ENCODE measurements around the gene STK40. TPM values are rescaled to one million over a fixed set of nuclear protein-coding genes. Genes with fewer than 3 reads are reported as not detected.

Gene STK40
- total and polyA plus RNA-seq, 2 experiments from 2014 or later: 8.1 to 20.2 TPM

DNA sequence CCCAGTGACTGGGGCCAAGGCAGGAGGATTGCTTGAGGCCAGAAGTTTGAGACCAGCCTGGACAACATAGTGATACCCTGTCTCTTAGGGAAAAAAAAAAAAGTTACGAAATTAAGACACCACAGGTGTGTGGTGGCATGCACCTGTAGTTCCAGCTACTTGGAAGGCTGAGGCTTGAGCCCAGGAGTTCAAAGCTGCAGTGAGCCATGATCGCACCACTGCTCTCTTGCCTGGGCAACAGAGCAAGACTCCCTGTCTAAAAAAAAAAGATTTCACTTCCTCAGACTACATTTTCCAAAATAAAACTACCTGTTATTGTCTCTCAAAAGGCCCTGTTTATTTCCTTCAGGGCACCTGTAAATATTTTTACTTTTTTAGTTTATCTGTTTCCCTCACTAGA lies 4.7 kb upstream of the STK40 start:
- H3K9me3 Mint-ChIP-seq: no peaks in the 10 kb centered on the region
- no peak overlapping the region for H3K4me2 ChIP-seq

More for the DNA sequence above, 4.7 kb upstream of the STK40 start:
- Histone ChIP-seq H3K36me3 (ENCODE audit: insufficient read depth) (no peaks in the 10 kb centered on the region; the same call in 1 of the 2 replicates), H2AFZ (no peak overlapping the region), H3K4me3 (no peak overlapping the region), H3F3A (replicated peaks; ENCODE audit: low read depth) (peaks cover 12% of the 10 kb centered on the region; the same call in 1 of the 2 replicates), H3K79me2 (replicated peaks; ENCODE audit: insufficient read depth) (peaks cover 9% of the 10 kb centered on the region; the same call in 1 of the 2 replicates), H3K9me2 (ENCODE audit: insufficient read depth) (no peaks in the 10 kb centered on the region), H3K4me1 (ENCODE audit: insufficient read depth) (peaks cover 9% of the 10 kb centered on the region), H3K27me3 (ENCODE audit: insufficient read depth) (no peaks in the 10 kb centered on the region), H4K20me1 (replicated peaks; ENCODE audit: insufficient read depth) (no peaks in the 10 kb centered on the region), H3K27ac (ENCODE audit: low read depth) (peak overlapping the region; percentile 14; the same call in 1 of the 2 replicates)
- no peak overlapping the region; the same call in 1 of the 2 replicates for H3K27ac Mint-ChIP-seq
- TF ChIP-seq POLR2AphosphoS5 (IDR thresholded peaks at IDR 0.05; ENCODE audit: low read depth): no peak
- TF ChIP-seq EZH2phosphoT487 (IDR thresholded peaks at IDR 0.05; ENCODE audit: unreplicated experiment): no peak
- no peak for TF ChIP-seq STAT1 (IDR thresholded peaks at IDR 0.05; ENCODE audit: unreplicated experiment)
- no peak for TF ChIP-seq ZNF114 (CRISPR knock-in tag; IDR thresholded peaks at IDR 0.05)
- TF ChIP-seq, protein P1, sequence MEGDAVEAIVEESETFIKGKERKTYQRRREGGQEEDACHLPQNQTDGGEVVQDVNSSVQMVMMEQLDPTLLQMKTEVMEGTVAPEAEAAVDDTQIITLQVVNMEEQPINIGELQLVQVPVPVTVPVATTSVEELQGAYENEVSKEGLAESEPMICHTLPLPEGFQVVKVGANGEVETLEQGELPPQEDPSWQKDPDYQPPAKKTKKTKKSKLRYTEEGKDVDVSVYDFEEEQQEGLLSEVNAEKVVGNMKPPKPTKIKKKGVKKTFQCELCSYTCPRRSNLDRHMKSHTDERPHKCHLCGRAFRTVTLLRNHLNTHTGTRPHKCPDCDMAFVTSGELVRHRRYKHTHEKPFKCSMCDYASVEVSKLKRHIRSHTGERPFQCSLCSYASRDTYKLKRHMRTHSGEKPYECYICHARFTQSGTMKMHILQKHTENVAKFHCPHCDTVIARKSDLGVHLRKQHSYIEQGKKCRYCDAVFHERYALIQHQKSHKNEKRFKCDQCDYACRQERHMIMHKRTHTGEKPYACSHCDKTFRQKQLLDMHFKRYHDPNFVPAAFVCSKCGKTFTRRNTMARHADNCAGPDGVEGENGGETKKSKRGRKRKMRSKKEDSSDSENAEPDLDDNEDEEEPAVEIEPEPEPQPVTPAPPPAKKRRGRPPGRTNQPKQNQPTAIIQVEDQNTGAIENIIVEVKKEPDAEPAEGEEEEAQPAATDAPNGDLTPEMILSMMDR (conservative IDR thresholded peaks at IDR 0.05; ENCODE audit: low read depth in 2 of 2): no peak
- TF ChIP-seq CREB1 (CRISPR knock-in tag; IDR thresholded peaks at IDR 0.05; ENCODE audit: low read depth): no peak
- TF ChIP-seq, protein P2, sequence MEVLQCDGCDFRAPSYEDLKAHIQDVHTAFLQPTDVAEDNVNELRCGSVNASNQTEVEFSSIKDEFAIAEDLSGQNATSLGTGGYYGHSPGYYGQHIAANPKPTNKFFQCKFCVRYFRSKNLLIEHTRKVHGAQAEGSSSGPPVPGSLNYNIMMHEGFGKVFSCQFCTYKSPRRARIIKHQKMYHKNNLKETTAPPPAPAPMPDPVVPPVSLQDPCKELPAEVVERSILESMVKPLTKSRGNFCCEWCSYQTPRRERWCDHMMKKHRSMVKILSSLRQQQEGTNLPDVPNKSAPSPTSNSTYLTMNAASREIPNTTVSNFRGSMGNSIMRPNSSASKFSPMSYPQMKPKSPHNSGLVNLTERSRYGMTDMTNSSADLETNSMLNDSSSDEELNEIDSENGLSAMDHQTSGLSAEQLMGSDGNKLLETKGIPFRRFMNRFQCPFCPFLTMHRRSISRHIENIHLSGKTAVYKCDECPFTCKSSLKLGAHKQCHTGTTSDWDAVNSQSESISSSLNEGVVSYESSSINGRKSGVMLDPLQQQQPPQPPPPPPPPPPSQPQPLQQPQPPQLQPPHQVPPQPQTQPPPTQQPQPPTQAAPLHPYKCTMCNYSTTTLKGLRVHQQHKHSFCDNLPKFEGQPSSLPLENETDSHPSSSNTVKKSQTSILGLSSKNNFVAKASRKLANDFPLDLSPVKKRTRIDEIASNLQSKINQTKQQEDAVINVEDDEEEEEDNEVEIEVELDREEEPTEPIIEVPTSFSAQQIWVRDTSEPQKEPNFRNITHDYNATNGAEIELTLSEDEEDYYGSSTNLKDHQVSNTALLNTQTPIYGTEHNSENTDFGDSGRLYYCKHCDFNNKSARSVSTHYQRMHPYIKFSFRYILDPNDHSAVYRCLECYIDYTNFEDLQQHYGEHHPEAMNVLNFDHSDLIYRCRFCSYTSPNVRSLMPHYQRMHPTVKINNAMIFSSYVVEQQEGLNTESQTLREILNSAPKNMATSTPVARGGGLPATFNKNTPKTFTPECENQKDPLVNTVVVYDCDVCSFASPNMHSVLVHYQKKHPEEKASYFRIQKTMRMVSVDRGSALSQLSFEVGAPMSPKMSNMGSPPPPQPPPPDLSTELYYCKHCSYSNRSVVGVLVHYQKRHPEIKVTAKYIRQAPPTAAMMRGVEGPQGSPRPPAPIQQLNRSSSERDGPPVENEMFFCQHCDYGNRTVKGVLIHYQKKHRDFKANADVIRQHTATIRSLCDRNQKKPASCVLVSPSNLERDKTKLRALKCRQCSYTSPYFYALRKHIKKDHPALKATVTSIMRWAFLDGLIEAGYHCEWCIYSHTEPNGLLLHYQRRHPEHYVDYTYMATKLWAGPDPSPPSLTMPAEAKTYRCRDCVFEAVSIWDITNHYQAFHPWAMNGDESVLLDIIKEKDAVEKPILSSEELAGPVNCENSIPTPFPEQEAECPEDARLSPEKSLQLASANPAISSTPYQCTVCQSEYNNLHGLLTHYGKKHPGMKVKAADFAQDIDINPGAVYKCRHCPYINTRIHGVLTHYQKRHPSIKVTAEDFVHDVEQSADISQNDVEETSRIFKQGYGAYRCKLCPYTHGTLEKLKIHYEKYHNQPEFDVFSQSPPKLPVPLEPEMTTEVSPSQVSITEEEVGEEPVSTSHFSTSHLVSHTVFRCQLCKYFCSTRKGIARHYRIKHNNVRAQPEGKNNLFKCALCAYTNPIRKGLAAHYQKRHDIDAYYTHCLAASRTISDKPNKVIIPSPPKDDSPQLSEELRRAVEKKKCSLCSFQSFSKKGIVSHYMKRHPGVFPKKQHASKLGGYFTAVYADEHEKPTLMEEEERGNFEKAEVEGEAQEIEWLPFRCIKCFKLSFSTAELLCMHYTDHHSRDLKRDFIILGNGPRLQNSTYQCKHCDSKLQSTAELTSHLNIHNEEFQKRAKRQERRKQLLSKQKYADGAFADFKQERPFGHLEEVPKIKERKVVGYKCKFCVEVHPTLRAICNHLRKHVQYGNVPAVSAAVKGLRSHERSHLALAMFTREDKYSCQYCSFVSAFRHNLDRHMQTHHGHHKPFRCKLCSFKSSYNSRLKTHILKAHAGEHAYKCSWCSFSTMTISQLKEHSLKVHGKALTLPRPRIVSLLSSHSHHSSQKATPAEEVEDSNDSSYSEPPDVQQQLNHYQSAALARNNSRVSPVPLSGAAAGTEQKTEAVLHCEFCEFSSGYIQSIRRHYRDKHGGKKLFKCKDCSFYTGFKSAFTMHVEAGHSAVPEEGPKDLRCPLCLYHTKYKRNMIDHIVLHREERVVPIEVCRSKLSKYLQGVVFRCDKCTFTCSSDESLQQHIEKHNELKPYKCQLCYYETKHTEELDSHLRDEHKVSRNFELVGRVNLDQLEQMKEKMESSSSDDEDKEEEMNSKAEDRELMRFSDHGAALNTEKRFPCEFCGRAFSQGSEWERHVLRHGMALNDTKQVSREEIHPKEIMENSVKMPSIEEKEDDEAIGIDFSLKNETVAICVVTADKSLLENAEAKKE (CRISPR knock-in tag; IDR thresholded peaks at IDR 0.05): no peak
- TF ChIP-seq, protein P3, sequence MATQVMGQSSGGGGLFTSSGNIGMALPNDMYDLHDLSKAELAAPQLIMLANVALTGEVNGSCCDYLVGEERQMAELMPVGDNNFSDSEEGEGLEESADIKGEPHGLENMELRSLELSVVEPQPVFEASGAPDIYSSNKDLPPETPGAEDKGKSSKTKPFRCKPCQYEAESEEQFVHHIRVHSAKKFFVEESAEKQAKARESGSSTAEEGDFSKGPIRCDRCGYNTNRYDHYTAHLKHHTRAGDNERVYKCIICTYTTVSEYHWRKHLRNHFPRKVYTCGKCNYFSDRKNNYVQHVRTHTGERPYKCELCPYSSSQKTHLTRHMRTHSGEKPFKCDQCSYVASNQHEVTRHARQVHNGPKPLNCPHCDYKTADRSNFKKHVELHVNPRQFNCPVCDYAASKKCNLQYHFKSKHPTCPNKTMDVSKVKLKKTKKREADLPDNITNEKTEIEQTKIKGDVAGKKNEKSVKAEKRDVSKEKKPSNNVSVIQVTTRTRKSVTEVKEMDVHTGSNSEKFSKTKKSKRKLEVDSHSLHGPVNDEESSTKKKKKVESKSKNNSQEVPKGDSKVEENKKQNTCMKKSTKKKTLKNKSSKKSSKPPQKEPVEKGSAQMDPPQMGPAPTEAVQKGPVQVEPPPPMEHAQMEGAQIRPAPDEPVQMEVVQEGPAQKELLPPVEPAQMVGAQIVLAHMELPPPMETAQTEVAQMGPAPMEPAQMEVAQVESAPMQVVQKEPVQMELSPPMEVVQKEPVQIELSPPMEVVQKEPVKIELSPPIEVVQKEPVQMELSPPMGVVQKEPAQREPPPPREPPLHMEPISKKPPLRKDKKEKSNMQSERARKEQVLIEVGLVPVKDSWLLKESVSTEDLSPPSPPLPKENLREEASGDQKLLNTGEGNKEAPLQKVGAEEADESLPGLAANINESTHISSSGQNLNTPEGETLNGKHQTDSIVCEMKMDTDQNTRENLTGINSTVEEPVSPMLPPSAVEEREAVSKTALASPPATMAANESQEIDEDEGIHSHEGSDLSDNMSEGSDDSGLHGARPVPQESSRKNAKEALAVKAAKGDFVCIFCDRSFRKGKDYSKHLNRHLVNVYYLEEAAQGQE (IDR thresholded peaks at IDR 0.05; ENCODE audit: unreplicated experiment): no peak
- no peak for TF ChIP-seq ZNF331 (CRISPR knock-in tag; IDR thresholded peaks at IDR 0.05; ENCODE audit: low read depth)
- no peak for TF ChIP-seq EZH2 (IDR thresholded peaks at IDR 0.05; ENCODE audit: low read depth, unreplicated experiment)
- H3K36me3 Mint-ChIP-seq (ENCODE audit: low read depth): peaks cover 40% of the 10 kb centered on the region
- H3K4me1 Mint-ChIP-seq: peaks cover 22% of the 10 kb centered on the region
- H3K27me3 Mint-ChIP-seq (ENCODE audit: insufficient read depth, low read depth, poor library complexity): peaks cover 14% of the 10 kb centered on the region
- no peak for DNase-seq (ENCODE audit: low spot score)
- H3K4me3 Mint-ChIP-seq: no peak overlapping the region
- no peak for ATAC-seq
